ENCODE measurements around the gene METTL5.
"Not testable (repeated sequence)": the region's sequence is repeated elsewhere in the genome, so short reads cannot be mapped to it uniquely, and the experiment has no call there.

Gene METTL5

GRCh38 chr2:169824373-169825333 is at the start of gene METTL5:
Gene METTL5, minus strand, starts transcription at chr2:169824905. Its CDS starts 308 bp downstream, at chr2:169824597.
- peak; percentile 85 for DNase-seq

GRCh38 chr2:169871994-169872393 is 47.3 kb upstream of the METTL5 start:
- no peak for DNase-seq

GRCh38 chr2:169871369-169871768 is 46.7 kb upstream of the METTL5 start:
- DNase-seq, result not testable (repeated sequence)

GRCh38 chr2:169868951-169869350 is 44.2 kb upstream of the METTL5 start:
- no peak for DNase-seq

GRCh38 chr2:169867579-169867978 is 42.9 kb upstream of the METTL5 start:
- no peak for DNase-seq

GRCh38 chr2:169866230-169866629 is 41.5 kb upstream of the METTL5 start:
- DNase-seq, result not testable (repeated sequence)

GRCh38 chr2:169865492-169865891 is 40.8 kb upstream of the METTL5 start:
- DNase-seq, result no peak

GRCh38 chr2:169862816-169863215 is 38.1 kb upstream of the METTL5 start:
- DNase-seq, result no peak

- DNase-seq, result no peak
Observed at GRCh38 chr2:169860149-169860548, 35.4 kb upstream of the METTL5 start.

- DNase-seq, result no peak
Observed at GRCh38 chr2:169859423-169859822, 34.7 kb upstream of the METTL5 start.

- DNase-seq, result not testable (repeated sequence)
Observed at GRCh38 chr2:169855281-169856258, 30.9 kb upstream of the METTL5 start.

- no peak for DNase-seq
Observed at GRCh38 chr2:169853041-169853668, 28.4 kb upstream of the METTL5 start.

- DNase-seq, result no peak
Observed at GRCh38 chr2:169849710-169850109, 25.0 kb upstream of the METTL5 start.

GRCh38 chr2:169848959-169849693 is 24.4 kb upstream of the METTL5 start:
- DNase-seq, result not testable (repeated sequence)

GRCh38 chr2:169845016-169845415 is 20.3 kb upstream of the METTL5 start:
- no peak for DNase-seq

- not testable (repeated sequence) for DNase-seq
Observed at GRCh38 chr2:169841625-169842024, 16.9 kb upstream of the METTL5 start.

- DNase-seq, result no peak
Observed at GRCh38 chr2:169840747-169841142, 16.0 kb upstream of the METTL5 start.

- no peak for DNase-seq
Observed at GRCh38 chr2:169839954-169840746, 15.4 kb upstream of the METTL5 start.

- DNase-seq, result no peak
Observed at GRCh38 chr2:169838743-169839489, 14.2 kb upstream of the METTL5 start.

GRCh38 chr2:169834401-169834800 is 9.7 kb upstream of the METTL5 start:
- DNase-seq, result no peak

All from left hindlimb (tissue), 1 donor.